Iris pigment epithelial cell (primary cell): ENCODE results near the gene ADAT1.

Experiments used
- DNase-seq: peaks from one replicate; pipeline ENCODE4 v3.0.0-alpha.2; 2011; ENCODE audit warnings: low read depth

Gene ADAT1

DNA sequence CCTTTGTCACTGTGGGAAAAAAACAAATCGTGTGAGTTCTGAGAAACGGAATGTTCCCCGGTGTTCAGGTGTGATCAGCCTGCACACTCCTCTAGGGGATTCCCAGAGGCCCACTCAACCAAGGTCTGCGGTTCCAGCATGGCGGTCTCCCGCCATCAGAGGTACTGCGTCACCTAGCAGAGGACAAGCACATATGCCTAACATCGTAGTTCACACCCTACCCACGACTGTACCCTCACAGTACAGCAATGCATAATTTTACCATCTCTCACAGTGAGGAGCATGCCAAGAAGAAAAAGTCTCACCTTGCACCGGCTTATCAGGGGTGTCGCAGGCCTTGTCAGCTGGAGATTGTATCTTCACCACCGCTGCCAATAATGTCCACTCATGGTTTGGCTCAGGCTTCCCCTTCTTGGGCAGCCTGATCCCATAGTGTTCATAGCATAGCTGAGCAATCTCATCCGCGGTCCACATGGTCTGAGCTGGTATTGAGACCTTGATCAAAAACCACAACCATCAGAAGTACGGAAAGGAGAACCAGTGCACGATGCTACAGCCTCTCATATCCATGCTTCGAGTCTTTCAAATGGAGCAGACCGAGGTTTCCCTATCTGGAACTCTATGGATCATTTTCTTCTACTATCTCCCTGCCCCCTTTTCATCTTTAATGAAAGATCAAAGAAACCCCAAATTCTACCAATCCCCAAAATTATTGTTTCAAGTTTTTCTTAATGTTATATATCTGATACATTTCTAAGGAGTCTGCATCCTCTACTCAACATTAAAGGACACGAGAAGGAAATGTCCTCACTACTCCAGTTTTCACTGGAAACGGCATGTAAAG, 2.5 kb downstream of the ADAT1 start:
- DNase-seq: no peak

GRCh38 chr16:75618780-75619179, 4.3 kb downstream of the ADAT1 start:
- no peak for DNase-seq

DNA sequence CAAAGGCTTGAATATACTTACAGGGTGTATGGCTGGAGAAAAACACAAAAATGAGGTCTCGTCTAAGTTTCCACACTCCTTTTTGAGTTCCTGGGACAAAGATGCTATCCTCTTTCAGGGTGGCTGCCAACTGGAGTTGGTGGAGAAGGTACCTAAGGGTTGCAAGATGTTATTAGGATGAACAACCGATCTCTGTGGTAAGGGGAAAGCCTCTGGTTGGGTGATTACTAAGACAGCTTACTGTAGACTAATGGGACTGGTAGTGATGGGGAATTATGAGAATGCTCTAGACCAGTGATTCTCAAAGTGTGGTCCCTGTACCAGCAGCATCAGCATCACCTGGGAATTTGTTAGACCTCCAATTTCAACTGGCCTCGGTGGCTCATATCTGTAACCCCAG, 6.0 kb downstream of the ADAT1 start:
- no peak for DNase-seq

DNA sequence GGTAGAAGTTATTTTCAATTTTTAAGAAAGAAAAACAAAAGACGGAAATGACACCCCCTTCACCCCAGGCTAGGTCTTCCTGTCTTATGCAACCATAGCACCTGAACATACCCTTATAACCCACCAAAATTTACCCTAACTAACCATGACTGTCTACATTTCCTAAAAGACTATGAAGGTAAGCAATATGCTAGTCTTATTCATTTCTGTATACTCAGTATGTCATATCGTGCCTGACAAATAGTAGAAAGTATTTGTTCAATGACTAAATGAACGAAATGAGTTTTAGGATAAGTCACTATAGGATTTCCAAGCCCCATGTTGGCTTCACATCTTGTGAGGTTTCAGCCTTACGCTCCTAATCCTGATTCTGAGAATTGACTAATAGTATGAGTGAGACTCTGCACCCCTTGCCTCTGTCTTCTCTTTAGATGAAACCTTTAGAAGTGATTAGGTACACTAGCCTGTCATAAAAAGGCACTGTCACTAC, 6.5 kb downstream of the ADAT1 start:
- DNase-seq: no peak

DNA sequence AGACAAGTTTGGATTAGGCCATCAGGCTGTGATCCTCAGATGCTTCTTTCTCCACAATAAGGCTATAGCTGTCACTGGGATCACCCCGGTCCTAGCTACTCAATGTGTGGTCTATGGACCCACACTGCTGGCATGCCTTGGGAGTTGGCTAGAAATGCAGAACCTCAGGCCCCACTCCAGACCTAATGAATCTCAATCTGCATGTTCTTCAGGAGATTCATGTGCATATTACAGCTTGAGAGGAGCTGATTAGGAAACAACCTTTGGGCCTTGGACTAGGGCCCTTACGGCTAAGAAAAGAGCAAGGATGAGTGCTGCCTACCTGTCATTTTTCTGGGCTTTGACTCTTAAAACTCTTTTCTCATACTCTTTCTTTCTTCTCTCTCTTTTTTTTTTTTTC, 7.5 kb downstream of the ADAT1 start:
- no peak for DNase-seq

DNA sequence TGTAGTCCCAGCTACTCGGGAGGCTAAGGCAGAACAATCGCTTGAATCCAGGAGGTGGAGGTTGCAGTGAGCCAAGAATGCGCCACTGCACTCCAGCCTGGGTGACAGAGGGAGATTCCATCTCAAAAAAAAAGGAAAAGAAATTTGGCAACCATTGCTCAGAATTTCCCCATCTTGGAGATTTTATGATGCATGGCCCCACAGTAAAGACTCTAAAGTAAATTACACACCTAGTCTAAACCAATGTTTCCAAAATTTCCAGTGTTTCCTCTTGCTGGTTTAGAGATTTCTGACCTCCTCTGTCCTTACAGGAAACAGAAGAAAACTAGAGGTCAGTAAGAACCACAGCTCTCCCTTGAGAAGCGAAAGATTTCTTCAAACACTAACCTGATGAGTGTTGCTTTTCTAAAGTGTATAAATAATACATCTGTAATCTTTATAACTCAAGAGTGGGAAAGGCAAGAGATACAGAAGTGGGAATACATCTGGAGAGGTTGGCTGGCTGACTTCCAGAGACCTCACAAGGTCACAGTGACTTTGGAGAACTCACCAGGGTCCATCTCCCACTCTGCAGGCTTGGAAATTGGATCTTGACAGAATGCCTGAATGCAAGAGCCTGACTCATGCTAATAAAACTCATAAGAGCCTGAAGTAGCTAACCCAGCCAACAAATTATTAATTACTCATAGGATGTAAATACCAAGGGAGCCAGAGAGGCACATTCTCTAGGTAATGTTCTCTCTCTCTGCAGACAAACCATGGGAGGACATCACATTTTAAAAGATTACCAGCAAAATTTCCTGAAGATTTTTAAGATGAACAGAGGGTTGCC, 8.8 kb downstream of the ADAT1 start:
- peak; percentile 84 for DNase-seq

GRCh38 chr16:75606507-75606906, 16.6 kb downstream of the ADAT1 start:
- DNase-seq: no peak

DNA sequence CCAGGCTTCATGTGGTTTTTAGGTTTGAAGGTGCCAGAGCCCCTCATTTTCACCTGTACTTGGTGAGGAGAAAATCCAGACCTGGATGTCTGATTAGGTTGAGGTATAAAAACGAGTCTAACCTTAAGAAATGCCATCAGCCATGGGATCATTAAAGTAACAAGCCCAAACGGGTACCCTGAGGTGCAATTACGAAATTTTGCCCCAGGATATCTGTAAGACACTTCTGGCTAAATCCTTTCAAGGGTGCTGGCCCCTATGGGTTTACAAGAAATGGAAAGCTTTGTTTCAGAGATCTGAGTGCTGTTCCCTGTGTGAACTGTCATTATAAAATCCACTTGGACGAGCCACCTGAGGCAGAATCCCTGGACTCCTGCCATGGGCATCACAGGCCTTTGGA, 19.8 kb downstream of the ADAT1 start:
- no peak for DNase-seq

GRCh38 chr16:75599452-75600277, 23.4 kb downstream of the ADAT1 start:
- peak; percentile 61 for DNase-seq

- DNase-seq: peak; percentile 90
Measured at GRCh38 chr16:75593825-75594820, 29.0 kb downstream of the ADAT1 start.

DNA sequence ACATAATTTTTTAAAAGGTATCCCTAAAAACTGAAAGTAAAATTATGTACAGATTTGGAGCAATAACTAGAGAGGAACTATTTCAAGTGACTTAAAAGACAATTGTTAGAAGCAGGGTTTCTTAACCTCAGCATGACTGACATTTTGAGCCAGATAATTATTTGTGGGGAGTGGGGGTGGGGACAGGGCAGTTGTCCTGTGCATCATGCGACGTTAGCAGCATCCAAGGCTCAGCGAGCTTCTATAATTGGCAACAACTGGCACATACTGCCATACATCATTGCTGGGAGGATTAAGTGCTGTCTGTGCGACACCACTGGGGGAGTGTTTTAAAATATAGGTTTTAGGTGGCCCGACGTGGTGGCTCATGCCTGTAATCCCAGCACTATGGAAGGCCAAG, 29.8 kb downstream of the ADAT1 start:
- no peak for DNase-seq

- DNase-seq: peak; percentile 42
Measured at GRCh38 chr16:75591927-75592326, 31.2 kb downstream of the ADAT1 start.

DNA sequence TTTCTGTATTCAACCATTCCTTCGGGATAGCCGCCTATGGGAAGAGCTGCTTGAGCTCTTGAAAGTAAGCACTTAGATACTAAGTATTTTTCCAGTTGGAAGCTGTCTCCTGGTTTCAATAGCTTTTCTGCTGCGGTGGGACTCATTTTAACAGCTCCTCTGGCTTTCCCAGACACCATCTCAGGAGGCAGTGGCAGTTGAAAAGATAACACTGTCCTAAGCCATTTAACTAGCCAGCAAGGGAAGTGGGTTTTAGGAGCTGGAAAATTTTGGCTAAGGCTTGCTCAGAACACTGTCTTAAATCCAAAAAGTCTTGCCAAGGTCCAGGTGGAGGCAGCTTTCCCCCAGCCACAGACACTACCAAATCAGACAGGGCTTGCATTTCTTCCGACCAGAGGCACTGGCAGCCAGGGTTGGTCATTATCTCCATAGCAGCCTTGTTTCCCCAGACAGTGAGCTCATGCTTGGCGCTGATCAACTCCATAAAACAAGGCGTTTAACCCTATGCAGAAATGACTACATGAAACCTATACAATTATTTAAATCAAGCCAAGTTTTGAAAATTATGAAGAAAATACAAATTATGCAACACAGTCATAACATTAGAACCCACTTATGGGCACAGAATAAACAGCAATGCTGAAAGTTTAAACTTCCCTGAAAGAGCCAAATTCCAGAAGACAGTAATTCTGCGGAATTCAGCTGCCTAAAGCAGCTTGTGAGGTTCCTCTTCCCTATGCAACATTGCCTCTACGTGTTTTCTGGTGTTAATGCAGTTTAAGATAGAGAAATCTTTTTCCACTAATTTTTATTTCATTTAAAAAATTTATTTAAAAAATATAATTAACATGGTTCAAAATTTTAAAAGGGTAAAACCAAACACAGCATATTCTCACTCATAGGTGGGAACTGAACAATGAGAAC, 31.9 kb downstream of the ADAT1 start:
- DNase-seq: peak; percentile 90

DNA sequence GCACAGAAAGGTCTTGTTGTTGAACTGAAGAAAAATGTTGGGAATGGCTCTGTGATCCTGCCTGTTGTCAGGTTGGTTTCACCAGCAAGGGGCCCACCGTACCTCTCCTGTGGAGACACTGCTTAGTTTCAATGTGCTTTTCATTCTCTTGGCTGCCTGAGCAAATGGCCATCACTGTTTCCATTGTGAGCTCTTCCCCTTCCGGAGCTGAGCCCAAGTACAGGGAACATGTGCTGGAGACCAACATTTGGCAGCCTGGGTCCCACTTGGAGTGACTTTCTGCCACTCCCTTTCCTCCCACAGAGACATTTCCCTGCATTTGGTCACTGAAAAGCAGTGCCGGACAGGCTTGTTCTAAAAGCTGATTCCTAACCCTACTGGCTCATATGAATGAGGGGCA, 33.8 kb downstream of the ADAT1 start:
- DNase-seq: no peak

GRCh38 chr16:75588716-75589115, 34.4 kb downstream of the ADAT1 start:
- DNase-seq: no peak

DNA sequence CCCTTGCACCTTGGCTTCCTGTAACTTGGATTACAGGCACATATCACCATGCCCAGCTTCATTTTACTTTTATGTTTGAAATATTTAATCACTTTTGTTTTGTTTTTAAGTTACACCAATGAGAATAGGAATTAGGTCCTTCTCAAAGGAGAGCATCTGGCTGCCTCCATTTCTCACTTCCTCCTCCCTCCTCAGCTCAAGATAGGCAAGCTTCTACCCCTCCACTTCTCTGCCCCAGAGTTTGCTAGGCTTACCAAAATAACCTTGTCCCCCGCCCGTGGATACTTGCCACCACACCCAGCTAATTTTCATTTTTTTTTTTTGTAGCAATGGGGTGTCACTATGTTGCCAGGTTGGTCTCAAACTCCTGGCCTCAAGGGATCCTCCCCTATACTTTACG, 39.0 kb downstream of the ADAT1 start:
- no peak for DNase-seq

GRCh38 chr16:75579281-75579834, 43.7 kb downstream of the ADAT1 start:
- DNase-seq: no peak

GRCh38 chr16:75578725-75579124, 44.4 kb downstream of the ADAT1 start:
- DNase-seq: peak; percentile 6

- DNase-seq: no peak
Measured at GRCh38 chr16:75578212-75578611, 44.9 kb downstream of the ADAT1 start.
